HG02610 (cell line): Measurements from ENCODE around the gene FRAS1.

Experiments
- ATAC-seq: cut with Tn5 transposase; IDR thresholded peaks from one replicate; pipeline ENCODE4 v1.9.1; 2021; ENCODE audit warnings: mild to moderate bottlenecking, moderate library complexity; ENCODE audit not compliant: unreplicated experiment

FRAS1 gene

GRCh38 chr4:78567500-78568060, 510.5 kb downstream of the FRAS1 start:
- ATAC-seq: no peak

DNA sequence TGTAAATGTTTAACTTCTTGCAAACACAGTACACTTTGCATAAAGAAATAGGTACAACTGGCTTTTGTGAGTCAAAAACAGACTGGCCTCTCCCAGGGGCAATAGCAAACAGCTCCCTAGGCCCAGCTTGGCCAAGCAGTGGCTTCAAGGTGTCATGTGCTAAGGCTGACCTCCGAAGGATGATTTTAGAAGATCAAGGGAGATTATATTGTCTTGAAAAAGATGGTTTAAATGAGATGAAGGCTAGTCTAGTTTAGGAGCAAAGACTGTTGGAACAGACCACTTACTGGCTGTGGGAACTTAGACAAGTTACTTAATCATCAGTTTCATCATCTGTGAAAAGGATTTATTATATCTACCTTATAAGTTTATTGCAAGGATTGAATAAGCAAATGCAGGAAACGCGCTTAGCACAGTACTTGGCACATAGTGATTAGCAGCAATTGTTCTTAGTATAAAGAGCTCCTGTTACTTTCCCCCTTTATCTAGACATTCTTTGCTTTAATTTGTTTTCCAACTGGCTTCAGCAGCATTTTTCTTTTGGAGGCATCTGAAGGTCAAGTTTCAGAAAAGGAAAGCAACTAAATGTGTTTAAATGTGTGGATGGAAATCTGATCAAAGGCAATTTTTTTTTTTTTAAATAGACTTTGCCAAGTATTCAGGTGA, 511.6 kb downstream of the FRAS1 start:
- ATAC-seq: peak; percentile 45

DNA sequence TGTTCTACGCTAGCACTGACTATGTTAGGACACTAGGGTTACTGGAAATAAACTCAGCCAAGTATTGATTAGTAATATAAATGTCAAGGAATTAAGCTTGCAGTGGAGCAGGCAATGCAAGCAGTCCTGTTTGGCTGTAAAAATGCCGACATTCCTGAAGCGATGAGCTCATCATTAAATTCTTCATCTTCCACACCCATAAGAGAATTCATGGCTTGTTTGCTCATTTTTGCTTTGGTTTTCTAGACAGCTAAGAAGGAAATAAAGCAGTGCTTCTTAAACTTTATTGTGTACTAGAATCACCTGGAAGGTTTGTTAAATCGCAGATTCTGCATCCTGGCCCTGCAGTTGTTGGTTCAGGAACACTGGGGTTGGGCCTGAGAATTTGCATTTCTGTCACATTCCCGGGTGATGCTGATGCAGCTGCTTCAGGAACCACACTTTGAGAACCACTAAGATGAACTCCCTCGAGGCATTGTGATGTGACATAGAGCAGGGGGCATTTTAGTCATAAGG, 512.2 kb downstream of the FRAS1 start:
- ATAC-seq: no peak

- no peak for ATAC-seq
Measured at GRCh38 chr4:78570117-78570516, 513.0 kb downstream of the FRAS1 start.

DNA sequence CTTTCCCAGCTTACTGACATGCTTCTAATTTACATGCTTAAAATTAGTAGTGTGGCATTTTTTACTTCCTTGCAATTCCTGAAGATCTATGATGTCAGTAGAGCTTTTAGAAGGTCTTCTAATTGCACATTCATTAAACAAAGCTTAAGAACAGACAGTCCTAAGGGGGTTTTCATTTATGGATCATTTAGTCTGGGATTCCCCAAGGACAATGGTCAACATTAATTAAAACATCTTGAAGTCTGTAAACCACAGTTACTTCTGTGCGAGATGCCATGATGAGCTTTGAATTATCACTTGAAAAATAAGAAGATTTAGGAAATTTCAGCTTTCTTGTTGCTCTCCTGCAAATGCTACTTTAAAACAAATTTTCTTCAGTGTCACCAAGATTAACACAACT, 514.7 kb downstream of the FRAS1 start:
- ATAC-seq: no peak

DNA sequence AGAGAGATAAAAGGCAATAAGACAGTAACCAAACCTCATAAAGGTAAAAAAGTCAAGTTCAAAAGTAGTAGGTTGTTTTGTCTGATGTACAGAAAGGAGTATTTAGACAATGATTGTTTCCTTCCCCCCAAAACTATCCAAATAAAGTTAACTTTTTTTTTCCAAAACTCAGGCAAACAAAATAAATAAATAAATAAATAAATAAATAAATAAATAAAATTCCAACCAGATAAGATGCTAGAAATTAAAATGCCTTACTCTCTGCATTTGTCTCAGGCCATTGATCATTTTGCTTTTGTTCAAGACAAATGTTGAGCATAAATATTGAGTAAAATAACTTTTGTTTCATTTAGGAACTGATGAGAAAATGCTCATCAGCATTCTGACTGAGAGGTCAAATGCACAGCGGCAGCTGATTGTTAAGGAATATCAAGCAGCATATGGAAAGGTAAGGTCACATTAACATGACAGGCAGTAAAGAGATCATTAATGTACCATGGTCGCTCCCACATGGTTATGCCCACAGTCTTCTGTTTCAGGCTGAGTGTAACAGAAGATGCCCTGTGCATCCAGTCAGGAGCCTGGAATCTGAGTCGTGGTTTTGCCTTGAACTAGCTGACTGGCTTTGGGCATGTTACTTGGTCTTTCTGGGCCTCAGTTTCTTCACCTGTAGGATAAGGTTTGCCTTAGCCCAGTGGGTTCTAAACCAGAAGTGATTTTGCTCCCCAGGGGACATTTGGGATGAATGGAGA, 521.7 kb downstream of the FRAS1 start:
- ATAC-seq: no peak

DNA sequence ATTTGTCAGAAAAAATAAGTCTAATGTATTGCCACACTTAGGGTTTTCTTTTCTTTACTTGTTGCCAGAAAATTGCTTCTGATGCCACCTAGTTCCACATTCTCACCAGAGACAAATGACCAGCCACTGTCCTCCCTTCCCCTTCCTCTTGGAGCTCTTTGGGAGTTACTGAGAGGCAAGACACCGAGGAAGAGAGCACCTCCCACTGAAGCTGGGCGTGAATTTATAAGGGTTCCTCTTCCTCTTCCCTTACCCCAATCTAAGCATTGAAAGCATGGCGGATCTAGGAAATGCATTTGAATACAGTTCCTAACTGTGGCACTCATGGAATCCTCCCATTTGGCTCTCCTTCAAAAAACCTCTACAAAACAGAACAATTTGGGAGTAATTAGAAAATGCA, 524.5 kb downstream of the FRAS1 start:
- ATAC-seq: no peak

DNA sequence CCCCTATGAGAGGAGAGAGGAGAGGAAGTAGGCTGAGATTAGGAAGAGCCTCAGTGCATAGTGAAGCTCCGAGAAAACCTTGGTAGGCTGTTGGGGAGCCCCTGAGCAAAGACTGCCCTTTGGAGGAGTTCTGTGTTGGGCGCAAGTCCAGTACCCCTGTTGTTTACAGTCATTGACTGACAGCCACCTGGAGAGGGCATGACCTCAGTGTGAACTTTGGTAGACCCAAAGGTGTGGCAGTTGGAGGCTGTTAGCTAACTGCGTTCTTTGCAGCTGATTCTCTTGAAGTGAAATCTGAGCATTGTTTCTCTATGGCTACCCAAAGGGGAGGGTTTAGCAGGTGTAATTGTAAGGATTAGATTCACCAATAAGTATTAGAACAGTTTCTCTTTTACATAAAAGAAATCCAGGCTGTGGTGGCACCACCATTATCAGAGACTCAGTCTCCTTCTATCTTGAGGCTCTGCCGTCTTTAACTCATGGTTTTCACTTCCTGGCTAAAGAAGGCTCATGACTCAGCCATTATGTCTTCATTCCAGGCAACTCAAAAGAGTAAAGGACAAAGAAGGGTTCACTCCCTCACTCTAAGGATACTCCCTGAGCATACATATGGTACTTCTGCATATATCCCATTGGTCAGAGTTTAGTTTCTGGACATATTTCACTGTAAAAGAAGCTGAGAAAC, 527.9 kb downstream of the FRAS1 start:
- no peak for ATAC-seq

- ATAC-seq: no peak
Measured at GRCh38 chr4:78585633-78586032, 528.5 kb downstream of the FRAS1 start.

GRCh38 chr4:78588894-78589545, 531.9 kb downstream of the FRAS1 start:
- no peak for ATAC-seq

DNA sequence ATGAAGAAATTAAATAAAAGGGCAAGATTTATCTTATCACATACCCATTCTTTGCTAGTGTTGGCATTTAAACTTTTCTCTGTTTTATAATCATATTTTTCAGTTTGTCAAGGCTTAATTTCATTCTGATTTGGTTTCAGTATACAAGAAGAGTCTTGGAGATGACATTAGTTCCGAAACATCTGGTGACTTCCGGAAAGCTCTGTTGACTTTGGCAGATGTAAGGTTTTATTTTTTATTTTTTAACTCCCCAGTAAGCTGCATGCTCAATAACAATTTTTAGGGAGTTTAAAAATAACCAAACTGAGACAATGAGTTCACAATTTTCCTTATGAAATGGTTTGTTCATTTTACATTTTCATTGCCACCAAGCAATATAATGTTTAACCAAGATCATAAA, 534.3 kb downstream of the FRAS1 start:
- no peak for ATAC-seq

GRCh38 chr4:78592088-78592783, 535.1 kb downstream of the FRAS1 start:
- ATAC-seq: peak; percentile 46
